Fibroblast of upper back skin (primary cell): ENCODE results near the gene NEK7.
"Not testable (repeated sequence)": the region's sequence is repeated elsewhere in the genome, so short reads cannot be mapped to it uniquely, and the experiment has no call there.

Experiments
- DNase-seq: peaks from one replicate; pipeline ENCODE4 v3.0.0-alpha.2; 2013

The NEK7 gene

DNA sequence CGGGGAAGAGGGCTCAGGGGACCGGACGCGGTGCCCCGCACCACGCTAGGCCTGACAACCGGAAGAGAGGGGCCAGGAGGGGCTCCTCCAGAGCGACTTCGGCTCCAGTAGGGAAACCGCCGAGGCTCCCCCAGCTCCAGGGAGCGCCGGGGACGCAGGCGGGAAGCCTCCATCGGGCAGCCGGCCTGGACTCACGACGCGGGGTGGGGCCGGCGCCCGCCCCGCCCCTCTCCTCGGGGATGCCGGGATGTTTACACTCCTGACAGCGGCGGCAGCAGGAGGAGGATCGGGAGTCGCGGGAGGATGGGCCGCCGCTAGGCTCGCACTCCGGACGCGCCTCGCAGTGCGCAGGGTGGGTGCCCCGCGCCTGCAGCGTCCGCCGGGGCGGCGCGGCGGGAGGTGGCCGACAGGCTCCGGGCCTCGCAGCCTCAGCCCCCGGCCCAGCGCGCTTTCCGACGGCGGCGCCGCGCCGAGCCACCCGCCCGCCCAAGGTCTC lies at the start of gene NEK7:
TSS of gene NEK7 (plus strand) at position 254 of the 496 bp plus-strand sequence. CDS start 75,583 bp downstream, outside the sequence.
- peak; percentile 89 for DNase-seq

DNA sequence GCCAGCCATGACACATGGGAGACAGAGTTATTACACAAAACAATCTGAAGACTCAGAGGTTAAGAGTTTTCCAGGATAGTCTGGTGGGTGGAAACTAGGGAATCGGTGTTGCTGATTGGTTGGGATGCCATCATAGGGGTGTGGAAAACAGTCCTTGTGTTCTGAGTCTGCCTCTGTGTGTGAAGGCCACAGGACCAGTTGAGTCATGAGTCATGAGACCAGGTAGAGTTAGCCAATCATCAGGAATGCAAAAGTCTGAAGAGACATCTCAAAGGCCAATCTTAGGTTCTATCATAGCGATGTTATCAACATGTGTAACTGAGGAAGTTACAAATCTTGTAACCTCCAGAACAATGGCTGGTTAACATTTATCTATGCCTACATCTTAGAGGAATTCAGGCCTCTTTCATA lies 49.7 kb upstream of the NEK7 start:
- DNase-seq, result peak; percentile 79

DNA sequence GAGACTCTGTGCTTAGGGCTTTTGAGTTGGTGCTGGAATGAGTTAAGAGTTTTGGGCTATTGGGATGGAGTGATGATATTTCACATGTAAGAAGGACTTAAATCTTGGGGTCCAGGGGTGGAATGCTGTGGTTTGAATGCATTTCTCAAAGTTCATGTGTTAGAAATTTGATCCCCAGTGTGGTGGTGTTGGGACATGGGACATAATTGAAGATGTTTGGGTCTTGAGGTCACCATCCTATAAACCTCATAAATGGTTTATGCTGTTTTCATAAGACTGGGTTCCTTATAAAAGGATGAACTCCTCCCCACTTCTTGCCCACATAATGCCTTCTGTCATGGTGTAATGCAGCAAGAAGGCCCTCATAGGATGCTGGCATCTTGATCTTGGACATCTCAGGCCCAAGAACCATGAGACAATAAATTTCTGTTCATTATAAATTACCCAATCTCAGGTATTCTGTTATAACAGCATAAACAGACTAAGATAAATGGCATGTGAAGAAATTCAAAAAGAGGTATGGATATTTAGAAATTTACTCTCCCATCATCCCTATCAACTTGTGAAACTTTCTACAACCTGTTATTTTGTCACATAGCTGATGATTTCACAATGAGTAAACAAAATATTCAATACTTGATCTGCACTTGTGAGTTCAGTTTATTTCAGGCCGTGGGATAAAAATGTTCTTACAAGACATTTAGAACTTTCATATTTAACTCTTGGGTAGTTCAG lies 48.0 kb upstream of the NEK7 start:
- peak; percentile 86 for DNase-seq

DNA sequence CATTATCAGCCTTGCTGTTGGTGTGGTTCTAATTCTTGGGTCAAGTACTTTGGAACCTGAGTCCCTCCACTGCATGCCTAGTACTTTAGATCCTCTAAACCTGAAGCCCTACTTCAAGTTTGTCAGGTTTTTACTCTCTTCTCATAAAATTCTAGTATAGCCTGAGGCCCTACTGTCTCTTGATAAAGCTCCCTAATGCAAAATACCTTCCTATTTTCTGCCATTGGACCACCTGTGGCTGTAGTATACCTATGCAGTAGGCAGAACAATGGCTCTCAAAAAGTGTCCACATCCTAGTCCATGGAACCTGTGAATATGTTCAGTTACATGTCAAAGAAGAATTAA lies 47.5 kb upstream of the NEK7 start:
- DNase-seq, result no peak

DNA sequence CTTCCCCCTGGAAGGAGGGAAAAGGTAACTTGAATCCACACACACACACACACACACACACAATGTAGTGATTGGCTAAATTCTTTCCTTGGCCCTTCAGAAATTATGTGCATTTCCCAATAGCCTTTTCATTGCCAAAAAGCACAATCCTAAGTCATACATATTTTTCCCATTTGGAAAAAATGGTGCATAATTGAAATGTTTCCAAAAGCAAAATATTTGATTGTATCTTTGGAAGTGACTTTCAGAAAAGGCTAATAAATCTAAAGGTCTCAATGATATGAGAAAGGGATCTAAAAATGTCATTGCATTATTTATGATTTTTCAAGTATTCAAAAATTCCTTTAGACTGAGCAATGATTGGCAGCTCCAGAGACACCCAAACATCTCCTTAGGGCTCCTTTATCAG lies 43.5 kb upstream of the NEK7 start:
- peak; percentile 97 for DNase-seq

DNA sequence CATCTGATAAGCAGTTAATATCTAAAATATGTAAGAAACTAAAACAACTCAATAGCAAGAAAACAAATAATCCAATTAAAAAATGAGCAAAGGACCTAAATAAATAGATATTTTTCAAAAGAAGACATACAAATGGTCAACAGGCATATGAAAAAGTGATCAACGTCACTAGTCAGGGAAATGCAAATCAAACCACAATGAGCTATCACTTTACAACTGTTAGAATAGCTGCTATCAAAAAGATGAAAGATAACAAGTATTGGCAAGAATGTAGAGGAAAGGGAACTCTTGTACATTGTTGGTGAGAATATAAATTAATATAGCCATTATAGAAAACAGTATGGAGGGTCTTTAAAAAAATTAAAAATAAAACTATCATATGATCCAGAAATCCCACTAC lies 40.7 kb upstream of the NEK7 start:
- DNase-seq, result no peak

DNA sequence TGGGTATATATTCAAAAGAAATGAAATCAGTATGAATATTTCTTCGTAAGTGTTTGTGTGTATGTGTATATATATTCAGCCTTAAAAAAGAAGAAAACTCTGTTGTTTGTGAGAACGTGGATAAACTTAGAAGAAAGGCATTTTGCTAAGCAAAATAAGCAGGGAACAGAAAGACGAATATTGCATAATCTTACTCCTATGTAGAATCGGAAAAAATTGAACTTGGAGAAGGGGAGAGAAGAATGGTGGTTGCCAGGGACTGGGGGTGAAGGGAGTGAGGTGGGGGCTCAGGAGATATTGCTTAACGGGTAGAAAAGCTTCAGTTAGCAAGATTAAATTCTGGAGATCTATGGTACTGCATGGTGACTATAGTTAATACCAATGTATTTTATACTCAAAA lies 40.3 kb upstream of the NEK7 start:
- no peak for DNase-seq

DNA sequence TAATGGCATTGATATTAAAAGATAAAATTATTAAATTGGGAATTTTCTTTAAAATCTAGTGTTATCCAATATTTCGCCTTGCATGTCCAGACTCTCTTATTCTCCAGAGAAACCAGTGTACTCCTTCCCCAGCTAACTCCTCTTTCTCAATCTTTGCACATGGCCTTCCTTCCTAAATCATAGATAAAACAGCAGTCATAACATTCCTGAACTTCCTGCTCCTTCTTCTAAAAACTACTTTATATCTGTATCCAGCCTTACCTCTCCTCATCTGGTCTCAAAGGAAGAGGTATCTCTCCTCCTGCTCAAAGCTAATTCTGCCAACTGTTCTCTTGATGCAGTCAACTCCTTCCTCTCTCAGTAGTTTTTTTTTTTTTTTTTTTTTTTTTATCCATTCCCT lies 39.5 kb upstream of the NEK7 start:
- DNase-seq, result peak; percentile 50

DNA sequence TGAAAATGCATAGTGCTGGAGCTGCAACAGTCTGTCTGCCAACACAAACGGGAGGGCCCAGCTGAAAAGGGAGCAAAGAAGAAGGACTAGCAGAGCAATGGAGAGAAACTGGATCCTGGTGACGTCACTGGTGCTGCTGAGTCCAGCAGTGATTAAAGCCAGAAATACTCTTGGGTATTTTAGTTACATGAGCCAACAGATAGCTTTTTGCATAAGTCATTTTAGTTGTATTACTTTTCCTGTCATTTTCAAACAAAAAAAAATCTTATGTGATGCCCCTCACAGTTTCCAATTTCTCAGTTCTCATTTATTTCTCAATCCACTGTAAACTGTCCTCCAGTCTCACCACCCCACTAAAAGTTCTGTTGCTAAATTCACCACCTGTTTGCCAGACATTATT lies 38.7 kb upstream of the NEK7 start:
- DNase-seq, result peak; percentile 98

DNA sequence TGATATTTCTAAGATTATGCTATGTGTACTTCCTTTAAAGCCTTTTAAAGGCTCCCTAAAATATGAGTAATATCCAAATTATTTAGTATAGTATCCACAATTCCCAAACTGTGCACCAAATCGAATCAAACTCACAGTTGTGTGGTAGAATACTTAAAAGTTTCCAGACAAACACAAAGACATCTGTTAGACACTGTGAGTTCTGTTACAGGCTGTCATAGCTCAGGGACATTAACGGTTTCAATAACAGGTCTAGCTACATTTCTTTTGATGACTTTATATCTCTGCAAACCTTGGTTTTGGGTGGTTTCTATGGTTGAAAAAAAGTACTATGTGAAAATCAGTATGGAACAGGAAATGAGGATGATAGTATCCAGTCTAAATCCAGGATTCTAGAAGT lies 36.9 kb upstream of the NEK7 start:
- peak; percentile 74 for DNase-seq

DNA sequence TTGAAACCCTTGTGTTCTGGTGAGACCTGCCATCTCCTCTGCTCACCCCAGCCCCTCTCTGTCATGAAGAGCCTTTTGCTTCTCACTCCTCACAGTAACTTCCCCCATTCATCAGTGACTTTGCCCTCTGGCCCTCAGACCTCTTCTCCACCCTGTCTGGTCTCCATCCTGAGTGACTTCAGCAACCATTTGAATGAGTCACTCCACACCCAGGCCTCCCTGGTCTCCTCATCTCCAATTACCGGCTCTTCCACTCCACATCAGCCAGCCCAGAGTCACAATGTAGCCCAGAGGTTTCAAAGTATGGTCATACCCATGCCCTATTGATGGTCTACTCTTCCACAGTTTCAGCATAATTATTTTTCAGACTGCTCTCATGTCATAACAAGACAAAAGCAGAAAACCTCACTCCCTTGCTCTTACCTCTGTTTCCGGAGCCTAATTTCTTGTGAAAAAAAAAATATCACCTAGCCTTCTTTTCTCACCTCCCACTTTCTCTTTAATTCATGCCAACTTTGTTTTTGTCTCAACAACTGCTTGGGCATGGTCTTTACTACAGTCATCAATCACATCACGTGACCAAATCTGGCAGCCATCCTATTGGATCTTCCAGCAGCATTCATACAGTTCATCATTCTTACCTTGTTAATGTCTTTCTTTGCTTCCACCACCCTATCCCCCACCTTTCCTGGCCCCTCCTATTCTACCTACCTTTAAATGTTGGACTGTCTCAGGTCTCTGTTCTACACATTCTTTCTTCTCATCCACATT lies 35.6 kb upstream of the NEK7 start:
- DNase-seq, result peak; percentile 97

DNA sequence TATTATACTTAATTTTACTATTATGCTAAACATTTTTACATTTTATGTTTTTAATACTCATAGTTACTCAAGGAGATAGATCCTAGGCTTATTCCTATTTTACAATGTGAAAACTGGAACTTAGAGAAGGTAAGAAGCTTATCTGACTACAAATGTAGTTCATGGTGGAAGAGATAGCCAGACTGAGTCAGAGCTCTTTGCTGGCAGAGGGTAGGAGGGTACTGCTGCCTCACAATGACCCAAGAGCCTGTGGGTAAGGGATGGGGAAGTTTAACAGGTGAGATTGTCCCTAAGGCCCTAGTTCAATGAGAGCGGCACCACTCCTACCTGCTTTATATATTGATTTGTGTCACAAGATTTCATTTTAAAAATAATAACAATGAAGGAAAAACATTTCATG lies 34.1 kb upstream of the NEK7 start:
- DNase-seq, result no peak

DNA sequence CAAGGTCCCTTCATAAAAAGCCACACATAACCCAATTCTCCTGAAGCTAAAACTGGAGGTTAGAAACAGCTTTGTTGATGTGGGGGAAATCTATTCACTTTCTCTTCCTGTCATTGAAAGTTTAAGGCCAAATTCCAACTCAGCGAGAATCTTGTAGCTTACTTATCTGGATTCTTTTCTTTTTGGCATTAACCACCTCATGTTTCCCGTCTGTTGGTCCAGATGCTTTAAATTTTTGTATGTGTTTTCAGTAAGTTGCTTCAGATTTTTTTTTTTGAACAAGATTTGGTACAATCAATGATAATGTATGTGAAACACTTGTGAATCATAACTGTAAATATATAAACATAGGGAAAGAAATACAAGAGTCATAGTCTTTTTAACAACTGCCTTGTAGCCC lies 33.7 kb upstream of the NEK7 start:
- DNase-seq, result peak; percentile 97

DNA sequence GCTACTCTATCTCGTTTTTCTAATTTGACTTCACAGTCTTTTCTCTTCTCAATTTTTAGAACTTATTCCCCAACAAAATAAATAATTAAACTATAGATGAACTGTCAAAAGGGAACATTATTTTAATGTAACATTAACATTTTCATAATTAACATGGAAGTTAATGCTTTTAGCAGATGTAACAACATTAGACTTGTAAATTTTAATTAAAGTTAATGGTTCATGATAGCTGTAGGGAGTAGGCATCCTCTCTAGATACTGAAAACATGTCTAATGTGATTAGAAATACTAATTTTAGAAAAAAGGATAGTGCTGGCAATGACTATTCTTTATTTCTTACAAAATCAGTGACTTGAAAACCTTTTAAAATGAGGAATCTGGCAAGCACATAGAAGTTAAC lies 32.1 kb upstream of the NEK7 start:
- DNase-seq, result no peak

DNA sequence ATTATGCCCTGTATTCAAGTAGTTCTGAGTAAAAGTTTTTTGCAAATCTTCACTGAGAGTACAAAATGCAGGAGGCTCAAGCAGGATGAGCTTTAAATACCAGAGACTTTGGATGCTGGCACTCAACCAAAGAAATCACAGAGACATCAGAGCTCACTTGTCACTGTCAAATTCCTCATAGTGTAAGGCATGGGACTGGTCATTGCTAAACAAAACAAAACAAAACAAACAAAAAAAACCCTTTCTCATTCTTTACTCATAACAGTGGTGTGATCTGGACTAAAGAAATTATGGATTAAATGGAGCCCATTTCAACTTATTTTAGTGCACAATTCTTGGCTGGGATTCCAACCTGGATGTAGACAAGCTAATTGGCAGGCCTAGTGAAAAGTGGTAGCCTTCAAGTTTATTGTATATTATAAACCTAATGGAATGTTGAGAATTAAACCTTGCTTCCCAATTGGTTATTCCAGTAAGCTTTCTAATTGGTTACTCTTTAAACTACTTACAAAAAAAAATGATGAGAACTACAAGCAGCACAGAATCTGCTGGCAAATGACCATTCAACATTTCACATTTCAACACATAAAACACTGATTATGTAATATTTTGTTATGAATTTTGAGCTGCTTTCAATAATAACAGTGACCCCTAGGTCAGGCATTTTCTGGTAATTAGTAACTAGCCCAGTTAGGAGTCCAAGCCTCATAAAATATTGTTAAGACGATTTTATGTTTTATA lies 30.6 kb upstream of the NEK7 start:
- peak; percentile 87 for DNase-seq

DNA sequence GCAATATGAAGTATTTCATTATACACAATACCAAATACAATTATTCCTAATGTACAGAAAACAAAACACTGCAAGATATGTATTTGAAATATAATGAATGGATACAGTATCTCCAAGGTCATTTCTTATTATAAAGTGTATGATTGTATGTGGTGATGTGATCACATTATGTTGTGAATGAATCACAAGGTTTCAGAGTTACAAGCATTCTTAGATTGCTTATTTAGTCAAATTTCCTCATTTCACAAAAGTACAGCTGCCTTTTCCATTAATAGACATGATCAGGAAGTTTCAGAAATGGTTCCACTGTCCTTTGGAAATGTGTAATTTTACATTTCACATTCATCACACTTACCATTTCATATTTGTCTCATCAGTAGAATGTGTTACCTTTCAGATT lies 28.3 kb upstream of the NEK7 start:
- DNase-seq, result no peak

DNA sequence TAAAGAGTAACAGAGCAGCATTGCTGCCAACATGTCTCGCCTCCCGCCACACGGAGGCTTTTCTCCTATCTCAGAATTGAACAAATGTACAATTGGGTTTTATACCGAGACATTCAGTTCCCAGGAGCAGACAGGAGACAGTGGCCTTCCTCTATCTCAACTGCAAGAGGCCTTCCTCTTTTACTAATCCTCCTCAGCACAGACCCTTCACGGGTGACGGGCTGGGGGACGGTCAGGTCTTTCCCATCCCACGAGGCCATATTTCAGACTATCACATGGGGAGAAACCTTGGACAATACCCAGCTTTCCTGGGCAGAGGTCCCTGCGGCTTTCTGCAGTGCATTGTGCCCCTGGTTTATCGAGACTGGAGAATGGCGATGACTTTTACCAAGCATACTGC lies 26.7 kb upstream of the NEK7 start:
- not testable (repeated sequence) for DNase-seq

DNA sequence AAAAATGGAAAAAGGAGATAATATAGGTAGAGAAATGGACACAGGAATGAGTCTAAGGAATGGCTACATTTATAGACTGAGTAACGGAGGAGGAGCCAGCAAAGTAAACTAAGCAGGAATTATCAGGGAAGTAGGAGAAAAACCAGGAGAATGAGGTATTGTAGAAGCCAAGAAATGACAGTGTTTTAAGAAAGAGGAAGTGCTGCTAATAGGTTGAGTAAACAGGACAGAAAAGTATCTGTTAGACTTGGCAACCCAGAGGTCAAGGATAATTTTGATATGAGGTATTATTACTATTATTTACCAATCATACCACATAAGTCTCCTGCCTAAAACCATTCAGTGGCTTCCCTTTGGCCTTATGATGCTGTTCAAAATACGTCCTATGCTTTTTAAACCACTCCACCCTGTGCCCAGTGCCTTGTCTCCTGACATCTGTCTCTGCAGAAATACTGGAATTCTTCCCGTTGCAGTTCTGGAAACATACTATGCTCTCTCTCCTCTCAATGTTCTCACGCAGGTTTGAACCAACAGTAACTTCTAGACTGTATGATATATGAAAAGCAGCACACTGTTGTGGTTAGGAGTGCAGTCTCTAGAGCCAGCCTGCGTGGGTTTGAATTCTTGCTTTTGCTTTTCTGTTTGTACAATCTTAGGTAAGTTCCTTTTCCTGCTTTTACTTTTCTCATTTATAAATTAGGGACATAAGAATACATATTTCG lies 24.6 kb upstream of the NEK7 start:
- DNase-seq, result no peak

DNA sequence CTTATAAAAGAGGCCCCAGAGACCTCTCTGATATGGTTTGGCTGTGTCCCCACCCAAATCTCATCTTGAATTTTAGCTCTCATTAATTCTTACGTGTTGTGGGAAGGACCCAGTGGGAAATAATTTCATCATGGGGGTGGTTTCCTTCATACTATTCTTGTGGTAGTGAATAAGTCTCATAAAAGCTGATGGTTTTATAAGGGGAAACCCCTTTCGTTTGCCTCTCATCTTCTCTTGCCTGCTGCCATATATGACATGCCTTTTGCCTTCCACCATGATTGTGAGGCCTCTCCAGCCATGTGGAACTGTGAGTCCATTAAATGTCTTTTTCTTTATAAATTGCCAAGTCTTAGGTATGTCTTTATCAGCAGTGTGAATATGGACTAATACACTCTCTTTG lies 22.5 kb upstream of the NEK7 start:
- no peak for DNase-seq

DNA sequence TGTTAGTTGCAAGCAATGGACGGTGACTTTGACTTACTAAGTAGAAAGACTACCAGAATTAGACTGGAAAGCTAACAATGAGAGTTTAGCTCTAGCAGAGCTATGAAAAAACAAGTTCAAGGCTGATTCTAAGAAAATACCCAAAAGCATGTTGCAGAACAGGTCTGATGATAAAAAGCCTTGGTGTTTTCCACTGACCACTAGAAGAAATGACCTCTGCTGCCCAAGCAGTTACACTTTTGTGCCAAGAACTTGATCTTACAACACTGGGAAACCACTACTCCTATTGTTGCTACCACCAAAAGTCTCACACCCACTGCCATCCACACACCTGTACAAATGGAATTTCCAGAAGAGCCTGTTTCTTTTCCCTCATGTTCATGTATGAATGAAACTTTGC lies 21.4 kb upstream of the NEK7 start:
- DNase-seq, result no peak

DNA sequence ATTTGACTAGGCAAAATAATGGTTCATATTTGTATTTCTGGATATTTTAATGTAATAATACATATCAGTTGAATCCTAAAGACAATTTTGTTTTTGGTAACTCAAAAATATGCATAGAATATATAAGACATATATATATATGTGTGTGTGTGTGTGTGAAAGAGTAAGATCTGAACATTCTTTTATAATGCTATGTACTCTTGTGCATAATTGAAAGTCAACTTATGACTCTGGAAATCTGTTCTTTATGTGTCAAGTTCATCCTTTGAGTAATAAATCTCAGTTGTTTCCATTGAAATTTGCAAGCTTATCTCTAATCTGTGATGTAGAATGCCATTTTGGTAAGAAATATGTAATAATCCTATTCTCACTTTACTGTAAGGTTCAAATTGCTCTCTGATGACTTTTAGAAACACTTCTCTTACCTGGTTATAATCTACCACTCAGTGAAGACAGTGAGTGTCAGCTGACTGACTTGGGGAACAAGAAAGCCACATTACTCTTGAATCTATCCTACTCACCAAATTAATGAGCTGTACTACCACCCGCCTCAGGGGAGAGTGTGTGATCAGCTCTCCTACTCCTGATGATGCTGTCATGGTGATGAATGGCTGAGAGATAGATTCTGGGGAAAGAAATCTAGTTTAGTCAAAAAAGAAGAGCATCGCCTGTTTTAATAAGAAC lies 15.0 kb upstream of the NEK7 start:
- DNase-seq, result no peak

DNA sequence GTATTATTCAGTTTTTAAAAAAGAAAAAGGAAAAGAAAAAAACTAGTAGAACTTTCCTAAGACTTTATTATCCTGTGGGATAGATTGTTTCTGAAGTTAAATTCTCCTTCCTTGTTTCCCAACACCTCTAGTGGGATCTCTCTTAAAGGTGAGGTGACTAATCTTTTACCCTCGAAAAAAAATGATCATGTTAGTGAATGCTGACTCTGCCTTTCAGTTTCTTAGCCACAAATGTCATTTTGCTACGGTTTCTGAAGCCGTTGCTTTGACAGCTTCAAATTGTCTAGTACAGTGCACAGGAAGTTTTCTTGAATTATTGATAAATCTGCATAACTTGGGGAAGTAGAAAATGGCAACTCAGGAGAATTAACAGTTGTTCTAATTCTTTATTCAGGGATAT lies 13.0 kb upstream of the NEK7 start:
- DNase-seq, result no peak
